ENCODE measurements around the gene DNAI1. TPM values are rescaled to one million over a fixed set of nuclear protein-coding genes. Genes with fewer than 3 reads are reported as not detected.
A peak's percentile ranks its signal among the peaks of the same experiment; 100 is the strongest.

DNAI1 gene
- total RNA-seq, 2 experiments from 2014 or later: 0.34 TPM; not detected in 1

DNA sequence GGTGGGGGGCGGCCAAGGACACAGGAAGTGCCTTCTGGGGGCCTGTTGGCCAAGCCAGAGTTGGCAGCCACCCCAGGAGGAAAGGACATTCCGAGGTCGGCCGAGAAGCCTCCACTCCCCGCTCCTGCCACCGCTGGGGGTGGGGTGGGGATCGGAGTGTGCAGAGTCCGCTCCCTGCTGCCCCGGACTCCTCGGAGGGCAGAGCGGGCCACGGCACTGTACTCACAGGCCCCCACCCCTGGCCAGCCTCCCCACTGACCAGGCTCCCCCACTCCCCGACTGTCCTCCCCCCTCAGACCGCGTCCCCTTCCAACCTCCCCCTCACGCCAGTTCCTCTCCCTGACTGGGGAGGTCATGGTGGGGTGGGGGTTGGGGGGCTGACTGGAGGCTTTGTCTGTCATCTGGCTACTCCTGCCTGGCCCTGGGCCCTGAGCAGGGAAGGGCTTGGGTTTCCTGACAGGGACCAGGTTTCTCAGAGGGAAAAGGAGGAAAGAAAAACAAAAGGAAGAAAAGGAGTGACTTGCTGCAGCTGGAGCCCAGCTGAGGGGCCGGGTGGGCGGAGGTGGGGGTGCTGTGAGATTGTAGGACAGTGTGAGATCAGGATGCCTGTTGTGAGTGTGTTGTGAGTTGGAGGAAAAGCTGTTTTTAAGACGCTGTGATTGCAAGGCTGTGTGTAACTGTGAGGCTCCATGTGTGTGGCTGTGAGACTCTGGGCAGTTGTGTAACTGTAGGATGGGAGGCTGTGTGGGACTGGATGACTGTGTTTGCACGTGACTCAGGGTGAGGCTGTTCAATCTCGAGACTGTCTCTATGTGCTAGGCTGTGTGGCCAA is 101.2 kb downstream of the DNAI1 start:
- Mint-ChIP-seq H3K9me3 (ENCODE audit: low read depth) (no peaks in the 10 kb centered on the region), H3K4me3 (no peak overlapping the region), H3K36me3 (ENCODE audit: low read depth) (no peaks in the 10 kb centered on the region), H3K27ac (no peak overlapping the region), H3K27me3 (peaks cover 22% of the 10 kb centered on the region), H3K4me1 (no peaks in the 10 kb centered on the region)
- ChIA-PET POLR2A (no interaction called here), CTCF (interaction anchor here (0.5 kb wide), 1 partner anchor 154 kb away, joined by 3 read pairs; no protein-coding TSS in a partner anchor)
- DNase-seq: no peak
- peak; percentile 51 for ATAC-seq
- intact Hi-C loops (cut with DNase I, micrococcal nuclease): no loop called here

DNA sequence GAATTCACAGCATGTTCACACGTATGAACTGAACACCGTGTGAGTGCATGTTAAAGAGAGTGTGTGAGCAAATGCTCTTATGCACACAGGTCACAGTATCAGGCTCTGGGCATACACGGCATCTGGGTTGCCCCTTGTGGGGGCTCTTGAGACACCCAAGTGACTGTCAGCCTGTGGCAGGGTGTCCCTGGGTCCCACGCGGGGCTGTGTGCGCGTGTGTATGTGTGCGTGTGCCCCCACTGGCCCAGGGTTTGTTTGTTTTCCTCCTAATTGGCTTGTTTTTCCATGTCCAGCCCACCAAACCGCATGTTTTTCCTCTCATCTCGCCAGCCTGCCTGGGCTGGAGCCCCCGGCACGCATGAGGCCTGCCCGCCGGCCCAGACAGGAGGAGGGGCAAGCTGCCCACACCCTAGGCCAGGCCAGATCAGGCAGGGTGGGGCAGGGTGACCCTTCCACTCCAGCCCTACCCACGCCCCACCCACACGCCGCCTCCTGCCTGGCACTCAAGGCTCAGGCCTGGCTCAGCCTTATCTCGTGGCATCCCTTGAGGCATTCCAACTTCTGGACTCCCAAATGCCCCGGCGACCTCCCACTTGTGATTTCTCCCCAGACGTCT is 102.1 kb downstream of the DNAI1 start:
- ChIA-PET POLR2A (no interaction called here), CTCF (interaction anchor here (2.1 to 4.1 kb wide), 2 partner anchors 31 to 73 kb away, joined by 13 to 22 read pairs; no protein-coding TSS in a partner anchor)
- no peaks in the 10 kb centered on the region for H3K9me3 Mint-ChIP-seq (ENCODE audit: low read depth)
- DNase-seq (no peak), ATAC-seq (no peak)
- H3K4me1 Mint-ChIP-seq: no peaks in the 10 kb centered on the region
- peaks cover 22% of the 10 kb centered on the region for H3K27me3 Mint-ChIP-seq
- H3K27ac Mint-ChIP-seq: no peak overlapping the region
- intact Hi-C loops (cut with DNase I, micrococcal nuclease): no loop called here
- H3K4me3 Mint-ChIP-seq: no peak overlapping the region
- no peaks in the 10 kb centered on the region for H3K36me3 Mint-ChIP-seq (ENCODE audit: low read depth)

DNA sequence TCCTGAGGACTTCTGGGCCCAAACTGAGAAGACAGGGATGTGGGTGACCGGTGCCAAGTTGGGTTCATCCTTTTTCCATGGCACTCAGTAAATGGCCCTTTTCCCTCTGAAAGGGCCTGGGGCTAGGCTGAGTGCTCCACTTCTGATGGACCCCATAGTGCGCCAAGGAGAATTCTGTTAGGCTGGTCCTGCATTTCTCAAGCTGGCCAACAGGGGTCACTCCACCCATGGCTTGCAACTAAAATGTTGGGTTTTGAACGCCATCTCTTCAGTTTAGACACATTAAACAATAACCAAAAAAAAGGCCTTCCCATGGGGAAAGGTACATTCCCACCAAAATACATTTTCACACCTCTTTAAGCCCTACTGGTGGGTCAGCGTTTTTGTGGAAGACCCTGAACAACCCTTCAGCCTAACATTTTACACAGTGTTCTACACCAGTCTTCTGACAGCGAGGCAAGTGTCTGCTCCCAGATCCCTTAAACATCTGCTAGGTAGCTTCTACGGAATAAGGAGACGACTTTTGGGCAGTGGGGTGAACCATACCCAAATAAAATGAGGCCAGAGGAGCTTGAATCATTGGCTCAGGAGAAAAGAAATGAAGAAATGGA is 103.6 kb downstream of the DNAI1 start:
- H3K27ac Mint-ChIP-seq: no peak overlapping the region
- ChIA-PET POLR2A (no interaction called here), CTCF (interaction anchor here (0.7 to 4.1 kb wide), 10 partner anchors 12 to 157 kb away, joined by 3 to 22 read pairs (median 5); partner anchors contain the start of gene SIGMAR1)
- no peaks in the 10 kb centered on the region for H3K36me3 Mint-ChIP-seq (ENCODE audit: low read depth)
- no peak overlapping the region for H3K4me3 Mint-ChIP-seq
- peaks cover 25% of the 10 kb centered on the region for H3K27me3 Mint-ChIP-seq
- no peaks in the 10 kb centered on the region for H3K4me1 Mint-ChIP-seq
- H3K9me3 Mint-ChIP-seq (ENCODE audit: low read depth): no peaks in the 10 kb centered on the region
- peak; percentile 69 for DNase-seq
- intact Hi-C loops (cut with DNase I, micrococcal nuclease): loop anchor here (1.0 kb wide), 1 partner anchor 29 kb away; no protein-coding TSS in a partner anchor
- ATAC-seq: no peak

- CTCF ChIA-PET: interaction anchor here (0.7 to 4.1 kb wide), 11 partner anchors 14 to 160 kb away, joined by 3 to 22 read pairs (median 5); partner anchors contain the start of gene SIGMAR1
- intact Hi-C loops (cut with DNase I, micrococcal nuclease): no loop called here
- no peak overlapping the region for H3K4me3 Mint-ChIP-seq
- no peak overlapping the region for H3K27ac Mint-ChIP-seq
- DNase-seq (no peak), ATAC-seq (no peak)
- POLR2A ChIA-PET: no interaction called here
- no peaks in the 10 kb centered on the region for H3K9me3 Mint-ChIP-seq (ENCODE audit: low read depth)
- H3K27me3 Mint-ChIP-seq: peaks cover 23% of the 10 kb centered on the region
- H3K4me1 Mint-ChIP-seq: no peaks in the 10 kb centered on the region
- H3K36me3 Mint-ChIP-seq (ENCODE audit: low read depth): no peaks in the 10 kb centered on the region
These were observed 104.7 kb downstream of the DNAI1 start for GRCh38 chr9:34563262-34563661.

DNA sequence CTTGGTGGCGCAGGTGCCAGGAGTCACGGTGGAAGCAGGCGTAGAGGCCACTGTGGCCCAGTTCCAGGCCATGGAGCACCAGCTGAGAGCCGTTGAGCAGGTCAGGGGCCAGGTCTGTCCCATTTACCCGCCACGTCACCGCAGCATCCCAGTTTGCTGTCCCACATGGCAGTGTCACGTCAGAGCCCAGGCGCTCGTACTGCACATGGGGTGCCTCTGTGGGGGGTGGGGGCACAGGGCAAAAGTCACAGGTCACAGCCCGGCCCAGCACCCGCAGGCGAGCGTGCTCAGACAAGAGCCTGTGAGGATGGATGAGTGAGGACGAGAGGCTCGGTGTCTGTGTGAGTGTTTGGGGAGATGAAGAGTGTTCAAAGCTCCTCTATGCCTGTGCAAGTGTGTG is 106.0 kb downstream of the DNAI1 start:
- ChIA-PET POLR2A (no interaction called here), CTCF (interaction anchor here (4.1 kb wide), 1 partner anchor 27 kb away, joined by 22 read pairs; no protein-coding TSS in a partner anchor)
- Mint-ChIP-seq H3K27me3 (peaks cover 22% of the 10 kb centered on the region), H3K9me3 (ENCODE audit: low read depth) (no peaks in the 10 kb centered on the region), H3K4me3 (no peak overlapping the region), H3K27ac (no peak overlapping the region), H3K4me1 (no peaks in the 10 kb centered on the region), H3K36me3 (ENCODE audit: low read depth) (no peaks in the 10 kb centered on the region)
- DNase-seq (no peak), ATAC-seq (no peak)
- intact Hi-C loops (cut with DNase I, micrococcal nuclease): no loop called here

DNA sequence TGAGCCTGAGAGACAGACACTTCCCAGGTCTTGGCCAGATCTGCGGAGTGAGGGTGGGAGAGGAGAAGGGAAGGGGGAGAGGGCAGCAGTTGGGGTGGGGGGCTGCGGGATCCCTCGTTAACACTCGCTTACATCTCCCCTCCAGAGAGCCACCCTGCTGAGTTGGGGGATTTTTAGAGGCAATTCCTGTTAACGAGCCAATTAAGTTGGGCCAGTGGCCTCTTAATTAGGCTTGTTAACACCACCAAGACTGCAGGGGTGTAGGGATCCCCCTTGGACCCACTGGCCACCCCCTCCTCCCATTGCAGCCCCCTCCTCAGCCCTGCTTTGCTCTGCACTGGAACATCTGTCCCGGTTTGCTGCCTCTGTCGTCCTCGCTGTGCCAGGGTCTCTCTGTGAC is 107.3 kb downstream of the DNAI1 start:
- H3K9me3 Mint-ChIP-seq (ENCODE audit: low read depth): no peaks in the 10 kb centered on the region
- ChIA-PET CTCF (interaction anchor here (1.7 kb wide), 1 partner anchor 26 kb away, joined by 4 read pairs; no protein-coding TSS in a partner anchor), POLR2A (no interaction called here)
- intact Hi-C loops (cut with DNase I, micrococcal nuclease): no loop called here
- no peak overlapping the region for H3K4me3 Mint-ChIP-seq
- H3K36me3 Mint-ChIP-seq (ENCODE audit: low read depth): no peaks in the 10 kb centered on the region
- peaks cover 19% of the 10 kb centered on the region for H3K27me3 Mint-ChIP-seq
- no peak for ATAC-seq
- H3K27ac Mint-ChIP-seq: no peak overlapping the region
- no peak for DNase-seq
- no peaks in the 10 kb centered on the region for H3K4me1 Mint-ChIP-seq

- Mint-ChIP-seq H3K27me3 (peaks cover 19% of the 10 kb centered on the region), H3K36me3 (ENCODE audit: low read depth) (no peaks in the 10 kb centered on the region), H3K9me3 (ENCODE audit: low read depth) (no peaks in the 10 kb centered on the region), H3K4me1 (no peaks in the 10 kb centered on the region), H3K4me3 (no peak overlapping the region), H3K27ac (no peak overlapping the region)
- ATAC-seq: no peak
- CTCF ChIA-PET: interaction anchor here (1.7 kb wide), 1 partner anchor 25 kb away, joined by 4 read pairs; no protein-coding TSS in a partner anchor
- intact Hi-C loops (cut with DNase I, micrococcal nuclease): no loop called here
- POLR2A ChIA-PET: no interaction called here
- DNase-seq: no peak
These were observed 107.7 kb downstream of the DNAI1 start for GRCh38 chr9:34566322-34566721.

DNA sequence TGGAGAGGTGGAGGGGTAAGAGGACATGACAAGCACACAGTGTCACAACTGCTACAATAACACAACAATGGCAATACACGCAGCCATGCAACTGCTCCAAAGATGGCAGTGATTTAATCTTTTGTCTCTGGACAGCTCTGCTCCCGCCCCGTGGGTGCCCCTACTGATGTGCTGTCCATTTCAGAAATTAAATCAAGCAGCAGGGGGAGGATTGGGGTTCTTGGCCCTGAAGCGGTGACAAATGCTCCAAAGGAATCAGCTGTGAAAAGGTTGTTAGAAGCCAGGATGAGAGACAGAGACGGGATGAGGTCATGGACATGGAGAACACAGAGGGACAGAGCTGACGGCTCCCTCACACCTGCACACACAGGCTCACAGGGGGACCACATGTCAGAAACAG is 108.4 kb downstream of the DNAI1 start:
- CTCF ChIA-PET: interaction anchor here (1.7 kb wide), 1 partner anchor 24 kb away, joined by 4 read pairs; no protein-coding TSS in a partner anchor
- Mint-ChIP-seq H3K27ac (no peak overlapping the region), H3K4me3 (no peak overlapping the region), H3K4me1 (no peaks in the 10 kb centered on the region), H3K9me3 (ENCODE audit: low read depth) (no peaks in the 10 kb centered on the region), H3K27me3 (peaks cover 19% of the 10 kb centered on the region), H3K36me3 (ENCODE audit: low read depth) (no peaks in the 10 kb centered on the region)
- intact Hi-C loops (cut with DNase I, micrococcal nuclease): no loop called here
- no peak for DNase-seq
- ATAC-seq: no peak
- POLR2A ChIA-PET: interaction anchor here (0.7 kb wide), 1 partner anchor 9 kb away, joined by 3 read pairs; no protein-coding TSS in a partner anchor

DNA sequence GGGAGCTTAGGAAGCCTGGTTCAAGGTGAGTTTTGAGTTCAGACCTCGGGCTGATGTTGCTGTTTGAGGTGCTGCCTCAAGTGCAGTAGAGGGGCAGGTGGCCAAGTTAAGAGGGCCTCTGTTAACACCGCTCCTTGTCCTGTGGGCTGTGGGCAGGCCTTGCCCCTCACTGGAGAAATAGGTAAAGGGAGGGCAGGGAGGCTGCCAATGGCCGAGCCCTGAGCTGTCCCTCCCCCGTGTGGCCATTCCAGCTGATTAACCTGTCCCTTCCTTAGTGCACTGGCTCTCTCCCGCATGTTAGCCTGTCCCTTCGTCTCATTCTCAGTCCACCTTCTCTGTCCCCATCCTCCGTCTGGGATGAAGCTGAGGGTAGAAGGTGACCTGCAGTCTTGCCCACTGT is 109.5 kb downstream of the DNAI1 start:
- POLR2A ChIA-PET: no interaction called here
- DNase-seq: no peak
- intact Hi-C loops (cut with DNase I, micrococcal nuclease): no loop called here
- H3K27me3 Mint-ChIP-seq: peaks cover 19% of the 10 kb centered on the region
- no peak overlapping the region for H3K27ac Mint-ChIP-seq
- no peaks in the 10 kb centered on the region for H3K9me3 Mint-ChIP-seq (ENCODE audit: low read depth)
- no peak overlapping the region for H3K4me3 Mint-ChIP-seq
- ATAC-seq: no peak
- no peaks in the 10 kb centered on the region for H3K36me3 Mint-ChIP-seq (ENCODE audit: low read depth)
- CTCF ChIA-PET: interaction anchor here (0.6 kb wide), 2 partner anchors 66 to 69 kb away, joined by 3 read pairs; no protein-coding TSS in a partner anchor
- H3K4me1 Mint-ChIP-seq: no peaks in the 10 kb centered on the region

DNA sequence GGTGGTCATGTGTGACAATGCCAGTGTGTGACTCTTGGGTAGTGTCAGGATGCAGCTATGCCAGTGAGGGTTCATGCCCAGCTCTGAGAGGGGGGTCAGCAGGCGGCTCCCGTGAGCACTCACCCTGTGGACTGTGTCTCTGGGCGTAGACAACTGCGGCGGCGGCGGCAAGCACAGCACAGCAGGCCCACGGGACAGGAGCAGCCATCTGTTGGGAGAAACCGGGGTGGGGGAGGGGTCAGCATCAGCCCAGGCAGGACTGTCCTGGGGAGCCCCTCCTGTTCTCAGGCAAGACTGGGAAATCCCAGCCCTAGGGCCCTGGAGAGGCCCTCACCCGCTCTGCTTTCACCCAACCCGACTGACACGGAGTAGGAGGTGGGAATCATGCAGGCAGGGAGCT is 110.2 kb downstream of the DNAI1 start:
- no peak overlapping the region for H3K27ac Mint-ChIP-seq
- H3K27me3 Mint-ChIP-seq: peaks cover 14% of the 10 kb centered on the region
- H3K4me3 Mint-ChIP-seq: no peak overlapping the region
- DNase-seq (no peak), ATAC-seq (no peak)
- intact Hi-C loops (cut with DNase I, micrococcal nuclease): no loop called here
- no peaks in the 10 kb centered on the region for H3K36me3 Mint-ChIP-seq (ENCODE audit: low read depth)
- POLR2A ChIA-PET: no interaction called here
- H3K4me1 Mint-ChIP-seq: no peaks in the 10 kb centered on the region
- no peaks in the 10 kb centered on the region for H3K9me3 Mint-ChIP-seq (ENCODE audit: low read depth)
- CTCF ChIA-PET: interaction anchor here (0.6 to 1.4 kb wide), 2 partner anchors 21 to 68 kb away, joined by 3 to 5 read pairs; no protein-coding TSS in a partner anchor

- ATAC-seq (no peak), DNase-seq (no peak)
- H3K36me3 Mint-ChIP-seq (ENCODE audit: low read depth): no peaks in the 10 kb centered on the region
- H3K27me3 Mint-ChIP-seq: peaks cover 13% of the 10 kb centered on the region
- no peak overlapping the region for H3K27ac Mint-ChIP-seq
- ChIA-PET CTCF (interaction anchor here (0.9 to 1.5 kb wide), 3 partner anchors 21 to 166 kb away, joined by 3 to 9 read pairs (median 5); no protein-coding TSS in a partner anchor), POLR2A (no interaction called here)
- no peaks in the 10 kb centered on the region for H3K4me1 Mint-ChIP-seq
- intact Hi-C loops (cut with DNase I, micrococcal nuclease): no loop called here
- no peaks in the 10 kb centered on the region for H3K9me3 Mint-ChIP-seq (ENCODE audit: low read depth)
- no peak overlapping the region for H3K4me3 Mint-ChIP-seq
These were observed 111.8 kb downstream of the DNAI1 start for GRCh38 chr9:34570376-34570775.
